ENCODE measurements around the gene CDH12. TPM values are rescaled to one million over a fixed set of nuclear protein-coding genes. Genes with fewer than 3 reads are reported as not detected.
"Not testable (repeated sequence)": the region's sequence is repeated elsewhere in the genome, so short reads cannot be mapped to it uniquely, and the experiment has no call there.

The CDH12 gene
- total RNA-seq, 2 experiments from 2014 or later: not detected

GRCh38 chr5:22560147-22560546 is 293.0 kb downstream of the CDH12 start:
- Mint-ChIP-seq H3K4me3 (no peak overlapping the region), H3K27me3 (no peaks in the 10 kb centered on the region), H3K4me1 (no peaks in the 10 kb centered on the region), H3K9me3 (peaks cover 3% of the 10 kb centered on the region), H3K27ac (no peak overlapping the region), H3K36me3 (ENCODE audit: low read depth) (no peaks in the 10 kb centered on the region)
- ChIA-PET CTCF (no interaction called here), POLR2A (no interaction called here)
- no peak for DNase-seq

DNA sequence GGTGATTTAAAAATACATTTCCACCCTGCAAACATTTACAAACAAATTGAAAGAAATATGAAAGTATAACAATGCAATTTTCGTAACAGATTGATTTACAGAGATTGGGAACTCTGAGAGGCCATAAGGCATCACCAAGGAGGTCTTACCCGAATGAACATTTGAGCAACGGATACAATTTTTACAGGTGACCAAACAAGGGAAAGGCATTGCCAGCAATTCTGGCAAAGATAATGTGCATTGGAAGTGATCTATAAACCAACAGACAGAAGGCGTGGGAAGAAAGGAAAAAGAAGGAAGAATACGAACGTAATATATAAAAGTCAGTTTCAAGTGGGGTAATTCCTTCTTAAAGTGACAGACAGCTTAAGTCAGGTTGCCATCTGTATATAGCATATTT is 295.9 kb downstream of the CDH12 start:
- POLR2A ChIA-PET: no interaction called here
- no peak for DNase-seq
- Mint-ChIP-seq H3K4me1 (no peaks in the 10 kb centered on the region), H3K36me3 (ENCODE audit: low read depth) (no peaks in the 10 kb centered on the region), H3K9me3 (peaks cover 3% of the 10 kb centered on the region), H3K27ac (no peak overlapping the region), H3K27me3 (no peaks in the 10 kb centered on the region), H3K4me3 (no peak overlapping the region)
- CTCF ChIA-PET: no interaction called here

GRCh38 chr5:22554475-22554874 is 298.7 kb downstream of the CDH12 start:
- H3K4me1 Mint-ChIP-seq: no peaks in the 10 kb centered on the region
- DNase-seq: no peak
- POLR2A ChIA-PET: no interaction called here
- H3K4me3 Mint-ChIP-seq: no peak overlapping the region
- peaks cover 8% of the 10 kb centered on the region for H3K9me3 Mint-ChIP-seq
- H3K27me3 Mint-ChIP-seq: no peaks in the 10 kb centered on the region
- H3K27ac Mint-ChIP-seq: no peak overlapping the region
- CTCF ChIA-PET: no interaction called here
- H3K36me3 Mint-ChIP-seq (ENCODE audit: low read depth): no peaks in the 10 kb centered on the region

GRCh38 chr5:22549876-22550671 is 303.1 kb downstream of the CDH12 start:
- H3K4me3 Mint-ChIP-seq: no peak overlapping the region
- H3K4me1 Mint-ChIP-seq: no peaks in the 10 kb centered on the region
- no peaks in the 10 kb centered on the region for H3K36me3 Mint-ChIP-seq (ENCODE audit: low read depth)
- no peaks in the 10 kb centered on the region for H3K27me3 Mint-ChIP-seq
- ChIA-PET CTCF (no interaction called here), POLR2A (no interaction called here)
- no peak overlapping the region for H3K27ac Mint-ChIP-seq
- H3K9me3 Mint-ChIP-seq: peaks cover 14% of the 10 kb centered on the region
- no peak for DNase-seq

DNA sequence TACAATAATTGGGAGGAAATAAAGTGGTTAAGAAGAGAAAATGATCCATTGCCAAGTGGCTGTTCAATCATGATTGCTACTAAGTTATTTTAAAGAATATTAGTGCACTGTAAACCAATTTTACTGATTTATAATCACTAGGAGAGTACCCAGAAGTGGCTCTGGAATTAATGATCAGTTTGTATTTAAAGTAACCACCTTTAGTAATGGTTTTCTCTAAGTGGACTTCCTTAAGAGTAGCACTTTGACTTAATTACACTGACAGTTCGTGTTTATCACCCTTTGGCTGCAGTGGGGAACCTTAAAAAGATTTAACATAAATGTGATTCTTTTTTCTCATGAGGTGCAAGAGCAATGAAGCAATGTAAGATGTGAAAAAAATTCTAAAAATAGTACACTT is 310.8 kb downstream of the CDH12 start:
- no peak for DNase-seq
- no peaks in the 10 kb centered on the region for H3K4me1 Mint-ChIP-seq
- POLR2A ChIA-PET: no interaction called here
- CTCF ChIA-PET: no interaction called here
- H3K27me3 Mint-ChIP-seq: no peaks in the 10 kb centered on the region
- H3K9me3 Mint-ChIP-seq: peaks cover 8% of the 10 kb centered on the region
- H3K27ac Mint-ChIP-seq: no peak overlapping the region
- no peaks in the 10 kb centered on the region for H3K36me3 Mint-ChIP-seq (ENCODE audit: low read depth)
- no peak overlapping the region for H3K4me3 Mint-ChIP-seq

GRCh38 chr5:22541037-22541436 is 312.1 kb downstream of the CDH12 start:
- ChIA-PET CTCF (no interaction called here), POLR2A (no interaction called here)
- Mint-ChIP-seq H3K4me3 (no peak overlapping the region), H3K36me3 (ENCODE audit: low read depth) (no peaks in the 10 kb centered on the region), H3K9me3 (peaks cover 10% of the 10 kb centered on the region), H3K27me3 (no peaks in the 10 kb centered on the region), H3K4me1 (no peaks in the 10 kb centered on the region), H3K27ac (no peak overlapping the region)
- no peak for DNase-seq

- Mint-ChIP-seq H3K9me3 (peaks cover 11% of the 10 kb centered on the region), H3K27ac (no peak overlapping the region), H3K27me3 (no peaks in the 10 kb centered on the region), H3K4me1 (no peaks in the 10 kb centered on the region), H3K36me3 (ENCODE audit: low read depth) (no peaks in the 10 kb centered on the region), H3K4me3 (no peak overlapping the region)
- no peak for DNase-seq
- ChIA-PET POLR2A (no interaction called here), CTCF (no interaction called here)
Observed at GRCh38 chr5:22539762-22540161, 313.4 kb downstream of the CDH12 start.

- ChIA-PET POLR2A (no interaction called here), CTCF (no interaction called here)
- Mint-ChIP-seq H3K27ac (no peak overlapping the region), H3K4me3 (no peak overlapping the region), H3K36me3 (ENCODE audit: low read depth) (no peaks in the 10 kb centered on the region), H3K27me3 (no peaks in the 10 kb centered on the region), H3K9me3 (peaks cover 6% of the 10 kb centered on the region), H3K4me1 (no peaks in the 10 kb centered on the region)
- DNase-seq: no peak
Observed at GRCh38 chr5:22531986-22532385, 321.2 kb downstream of the CDH12 start.

- CTCF ChIA-PET: no interaction called here
- POLR2A ChIA-PET: no interaction called here
- H3K4me3 Mint-ChIP-seq: no peak overlapping the region
- H3K36me3 Mint-ChIP-seq (ENCODE audit: low read depth): no peaks in the 10 kb centered on the region
- no peak overlapping the region for H3K27ac Mint-ChIP-seq
- no peaks in the 10 kb centered on the region for H3K4me1 Mint-ChIP-seq
- DNase-seq: no peak
- no peaks in the 10 kb centered on the region for H3K27me3 Mint-ChIP-seq
- H3K9me3 Mint-ChIP-seq: peaks cover 6% of the 10 kb centered on the region
Observed at GRCh38 chr5:22521521-22521920, 331.6 kb downstream of the CDH12 start.

- H3K4me3 Mint-ChIP-seq; H3K9me3 Mint-ChIP-seq; DNase-seq; H3K36me3 Mint-ChIP-seq (ENCODE audit: low read depth); CTCF ChIA-PET; H3K4me1 Mint-ChIP-seq; H3K27me3 Mint-ChIP-seq; H3K27ac Mint-ChIP-seq; POLR2A ChIA-PET: not testable (repeated sequence)
Observed at GRCh38 chr5:22516497-22516896, 336.6 kb downstream of the CDH12 start.

DNA sequence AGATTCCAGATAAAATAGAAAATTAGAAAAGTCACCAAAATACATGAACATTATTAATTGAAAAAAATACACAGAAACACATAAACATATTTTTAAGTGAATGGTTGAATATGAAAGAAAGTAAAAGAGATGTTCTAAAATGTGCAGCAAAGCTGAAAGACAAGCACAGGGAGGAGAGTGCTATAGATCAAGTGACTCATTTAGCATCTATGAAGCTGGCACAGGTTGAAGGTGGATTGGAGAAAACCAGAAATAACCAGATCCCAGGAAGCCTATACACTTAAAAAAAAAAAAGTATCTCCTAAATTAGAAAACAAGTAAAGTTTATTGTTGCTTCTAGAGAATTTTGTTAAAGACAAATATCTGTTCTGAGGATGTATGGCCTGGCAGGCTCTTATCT is 338.9 kb downstream of the CDH12 start:
- ChIA-PET POLR2A (no interaction called here), CTCF (no interaction called here)
- Mint-ChIP-seq H3K27me3 (no peaks in the 10 kb centered on the region), H3K9me3 (peaks cover 3% of the 10 kb centered on the region), H3K27ac (no peak overlapping the region), H3K4me1 (no peaks in the 10 kb centered on the region), H3K36me3 (ENCODE audit: low read depth) (no peaks in the 10 kb centered on the region), H3K4me3 (no peak overlapping the region)
- no peak for DNase-seq

- Mint-ChIP-seq H3K27ac (no peak overlapping the region), H3K9me3 (peaks cover 23% of the 10 kb centered on the region), H3K4me3 (no peak overlapping the region), H3K27me3 (no peaks in the 10 kb centered on the region), H3K4me1 (no peaks in the 10 kb centered on the region), H3K36me3 (ENCODE audit: low read depth) (no peaks in the 10 kb centered on the region)
- no peak for DNase-seq
- POLR2A ChIA-PET: no interaction called here
- CTCF ChIA-PET: no interaction called here
Observed at GRCh38 chr5:22505891-22506290, 347.3 kb downstream of the CDH12 start.

DNA sequence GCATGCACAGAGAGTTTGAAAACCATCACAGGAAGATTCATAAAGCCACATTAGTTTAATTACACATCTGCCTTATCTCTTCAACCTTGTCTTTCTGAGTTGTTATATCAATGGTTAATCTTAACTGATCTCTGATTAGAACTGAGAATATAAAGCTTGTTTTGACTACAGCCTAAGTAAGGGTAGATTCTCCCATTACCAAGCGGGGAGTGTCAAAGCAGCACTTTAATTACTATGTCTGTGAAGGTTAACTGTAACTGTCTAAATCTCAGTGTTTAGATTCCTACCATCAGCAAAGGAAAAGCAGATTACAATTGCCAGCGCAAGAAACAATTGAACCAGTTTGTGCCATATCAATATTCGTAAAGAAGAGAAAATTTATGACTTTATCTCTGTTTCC is 348.7 kb downstream of the CDH12 start:
- ChIA-PET CTCF (no interaction called here), POLR2A (no interaction called here)
- no peaks in the 10 kb centered on the region for H3K4me1 Mint-ChIP-seq
- no peak overlapping the region for H3K27ac Mint-ChIP-seq
- peaks cover 21% of the 10 kb centered on the region for H3K9me3 Mint-ChIP-seq
- no peaks in the 10 kb centered on the region for H3K27me3 Mint-ChIP-seq
- no peaks in the 10 kb centered on the region for H3K36me3 Mint-ChIP-seq (ENCODE audit: low read depth)
- DNase-seq: no peak
- H3K4me3 Mint-ChIP-seq: no peak overlapping the region

DNA sequence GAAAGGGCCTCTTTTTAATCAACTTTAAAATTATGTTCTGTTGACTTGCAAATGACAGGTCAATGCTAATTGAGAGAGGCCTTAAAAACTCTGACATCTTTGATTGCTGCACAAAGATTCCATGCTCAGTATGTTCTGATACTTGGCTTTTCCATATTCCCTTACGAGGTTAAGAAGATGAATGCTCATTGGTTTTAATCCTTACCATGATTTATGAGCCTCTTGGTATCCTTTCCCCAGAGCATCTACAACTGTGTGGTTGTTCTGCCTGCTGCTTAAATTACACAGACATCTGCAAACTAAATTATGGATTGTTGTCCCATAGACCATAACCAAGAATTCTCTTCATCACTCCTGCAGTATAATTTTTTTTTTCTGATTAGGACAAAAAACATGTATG is 352.6 kb downstream of the CDH12 start:
- ChIA-PET POLR2A (no interaction called here), CTCF (no interaction called here)
- DNase-seq: no peak
- Mint-ChIP-seq H3K9me3 (peaks cover 13% of the 10 kb centered on the region), H3K27ac (no peak overlapping the region), H3K4me1 (no peaks in the 10 kb centered on the region), H3K27me3 (no peaks in the 10 kb centered on the region), H3K4me3 (no peak overlapping the region), H3K36me3 (ENCODE audit: low read depth) (no peaks in the 10 kb centered on the region)

DNA sequence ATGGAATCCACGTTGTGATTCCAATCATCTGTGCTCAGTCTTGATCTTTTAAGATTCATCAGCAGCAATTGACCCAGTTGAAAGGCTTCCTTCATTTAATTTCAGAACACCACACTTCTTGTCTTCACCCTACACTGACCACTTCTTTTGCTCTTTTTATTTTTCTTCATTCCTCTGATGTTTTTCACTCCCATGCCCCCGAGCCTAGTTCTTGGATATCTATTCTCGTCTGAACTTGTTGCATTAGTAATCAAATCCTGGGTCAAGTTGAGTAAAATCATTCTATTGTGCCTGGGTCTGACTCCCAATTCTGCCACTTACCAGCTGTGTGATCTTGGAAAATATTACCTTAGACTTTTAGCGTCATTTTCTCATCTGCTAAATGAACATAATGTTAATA is 356.5 kb downstream of the CDH12 start:
- no peaks in the 10 kb centered on the region for H3K36me3 Mint-ChIP-seq (ENCODE audit: low read depth)
- H3K4me1 Mint-ChIP-seq: no peaks in the 10 kb centered on the region
- ChIA-PET POLR2A (no interaction called here), CTCF (no interaction called here)
- no peak overlapping the region for H3K4me3 Mint-ChIP-seq
- H3K27ac Mint-ChIP-seq: no peak overlapping the region
- H3K9me3 Mint-ChIP-seq: peaks cover 17% of the 10 kb centered on the region
- H3K27me3 Mint-ChIP-seq: no peaks in the 10 kb centered on the region
- DNase-seq: no peak

Data from activated CD4-positive, alpha-beta memory T cell treated with anti-CD3 and anti-CD28 coated beads, Interleukin-2, amount 10 ng/mL, durations not matched to agents 7 days and 5 days (primary cell).